HCT116 (cell line): ENCODE measurements around the gene OR4C11. TPM values are rescaled to one million over a fixed set of nuclear protein-coding genes. Genes with fewer than 3 reads are reported as not detected.

ENCODE experiments used
- ATAC-seq: fragments of 200-7000 bp; cut with Tn5 transposase; 2 replicates; pipeline ENCODE4 v1.9.1; 2020; ENCODE audit warnings: mild to moderate bottlenecking, moderate library complexity
- BruUV-seq: library from RNA; stranded (reverse); fragments of 400-500 nt; replicated peaks from 2 replicates; lab custom pipeline; 2021; lab: Mats Ljungman, UMichigan
- CTCF ChIA-PET: fragments of 300-600 bp; sonication (Branson Sonifier 250); formaldehyde crosslinking; loops from one replicate; lab custom pipeline; 2021; ENCODE audit warnings: antibody characterized with exemption; lab: Charles Lee
- POLR2A ChIA-PET: fragments of 300-600, 350-600 bp; sonication (Branson Sonifier 250); formaldehyde crosslinking; loops from one replicate; lab custom pipeline; 2021; ENCODE audit warnings: antibody characterized with exemption; lab: Charles Lee
- RAD21 ChIA-PET, 2 experiments: fragments of 300-600 bp; sonication (Branson Sonifier 250); formaldehyde crosslinking; loops; one replicate each; lab custom pipeline; 2023; ENCODE audit warnings: low total read pairs in 2 of 2; ENCODE audit not compliant: uncharacterized antibody in 2 of 2, unreplicated experiment in 2 of 2, low non-redundant PET in 1 of 2; lab: Charles Lee
- DNase-seq: peaks from one replicate; pipeline ENCODE4 v3.0.0-alpha.2; 2010; ENCODE audit warnings: low read depth, low spot score
- H2AFZ ChIP-seq: fragments of 200-600 bp; shearing (Covaris generic), sonication (generic); 2 replicates; pipeline ENCODE4 v1.6.1; 2017; ENCODE audit warnings: low read depth, mixed run types, mixed read lengths, antibody characterized with exemption, low read length; ENCODE audit not compliant: poor library complexity, severe bottlenecking
- H3K27ac ChIP-seq: 2 replicates; pipeline ENCODE4 v1.5.1; 2012; ENCODE audit warnings: low read depth, low read length
- H3K27me3 ChIP-seq: fragments of 200-600 bp; sonication (generic); 2 replicates; pipeline ENCODE4 v1.6.1; 2016; ENCODE audit warnings: mixed run types, low read length, mixed read lengths; ENCODE audit not compliant: insufficient read depth
- H3K36me3 ChIP-seq, 2 experiments: fragments of 200-500 bp in 1 of 2; fragments of 200-600 bp in 1 of 2; sonication (Bioruptor generic) in 1 of 2; sonication (generic) in 1 of 2; 2 replicates each; pipeline versions ENCODE4 v1.5.1 to v1.6.1; 2014 to 2016; ENCODE audit warnings: low read length in 2 of 2, inconsistent platforms in 1 of 2, mixed read lengths in 1 of 2, mixed run types in 1 of 2; ENCODE audit not compliant: insufficient read depth in 2 of 2, control insufficient read depth in 1 of 2
- H3K4me1 ChIP-seq, 2 experiments: fragments of 200-600 bp in 1 of 2; sonication (generic) in 1 of 2; 2 replicates each; pipeline versions ENCODE4 v1.5.1 to v1.6.1; 2012 to 2017; ENCODE audit warnings: low read length in 2 of 2, inconsistent platforms in 1 of 2, mild to moderate bottlenecking in 1 of 2, mixed read lengths in 1 of 2, mixed run types in 1 of 2, moderate library complexity in 1 of 2; ENCODE audit not compliant: insufficient read depth in 2 of 2, control insufficient read depth in 1 of 2
- H3K4me2 ChIP-seq: fragments of 200-600 bp; sonication (generic); 2 replicates; pipeline ENCODE4 v1.6.1; 2017; ENCODE audit warnings: mixed run types, low read length, mixed read lengths
- H3K4me3 ChIP-seq, 2 experiments: fragments of 200-600 bp in 1 of 2; sonication (generic) in 1 of 2; replicated peaks in 1 of 2; 2 replicates each; pipeline ENCODE4 v1.5.1; 2011 to 2016; ENCODE audit warnings: low read length in 2 of 2, control low read depth in 1 of 2, low read depth in 1 of 2, mild to moderate bottlenecking in 1 of 2, mixed read lengths in 1 of 2, mixed run types in 1 of 2
- H3K79me2 ChIP-seq: fragments of 200-600 bp; sonication (generic); 2 replicates; pipeline ENCODE4 v1.6.1; 2017; ENCODE audit warnings: mild to moderate bottlenecking, mixed run types, low read length, moderate library complexity, mixed read lengths; ENCODE audit not compliant: insufficient read depth
- H3K9ac ChIP-seq: fragments of 200-600 bp; sonication (generic); 2 replicates; pipeline ENCODE4 v1.6.1; 2016; ENCODE audit warnings: low read length, mixed read lengths
- H3K9me2 ChIP-seq: fragments of 200-600 bp; sonication (generic), shearing (Covaris generic); 2 replicates; pipeline ENCODE4 v1.6.1; 2017; ENCODE audit warnings: mixed run types, mild to moderate bottlenecking, moderate library complexity; ENCODE audit not compliant: insufficient read depth
- H3K9me3 ChIP-seq, 2 experiments: fragments of 200-500 bp in 1 of 2; fragments of 200-600 bp in 1 of 2; sonication (Bioruptor generic) in 1 of 2; sonication (generic) in 1 of 2; 2 replicates each; pipeline ENCODE4 v1.6.1; 2014 to 2017; ENCODE audit warnings: low read length in 2 of 2, mixed read lengths in 2 of 2, inconsistent platforms in 1 of 2, low read depth in 1 of 2, mild to moderate bottlenecking in 1 of 2, mixed run types in 1 of 2, moderate library complexity in 1 of 2; ENCODE audit not compliant: control insufficient read depth in 1 of 2, insufficient read depth in 1 of 2
- H4K20me1 ChIP-seq: fragments of 200-600 bp; sonication (generic), shearing (Covaris generic); 2 replicates; pipeline ENCODE4 v1.6.1; 2017; ENCODE audit warnings: mixed run types, mild to moderate bottlenecking, moderate library complexity; ENCODE audit not compliant: insufficient read depth
- CBX3 ChIP-seq: IDR thresholded peaks from 2 replicates; pipeline ENCODE4 v1.6.1; 2012; ENCODE audit warnings: low read depth
- CEBPB ChIP-seq: IDR thresholded peaks from 2 replicates; pipeline ENCODE4 v1.6.1; 2012; ENCODE audit warnings: low read depth
- EGR1 ChIP-seq: IDR thresholded peaks from 2 replicates; pipeline ENCODE4 v1.6.1; 2012; ENCODE audit warnings: low read depth
- EZH2phosphoT487 ChIP-seq: fragments of 200-600 bp; IDR thresholded peaks from 2 replicates; pipeline ENCODE4 v1.6.1; 2018; ENCODE audit warnings: antibody characterized with exemption, borderline replicate concordance
- FOSL1 ChIP-seq: IDR thresholded peaks from 2 replicates; pipeline ENCODE4 v1.6.1; 2012; ENCODE audit warnings: low read depth
- JUND ChIP-seq: IDR thresholded peaks from 2 replicates; pipeline ENCODE4 v1.6.1; 2012
- POLR2A ChIP-seq: IDR thresholded peaks from 2 replicates; pipeline ENCODE4 v1.7.0; 2011; ENCODE audit warnings: borderline replicate concordance; ENCODE audit not compliant: insufficient read depth, insufficient read length; ENCODE audit errors: extremely low read depth
- POLR2AphosphoS5 ChIP-seq: IDR thresholded peaks from 2 replicates; pipeline ENCODE4 v1.6.1; 2011; ENCODE audit warnings: mild to moderate bottlenecking, low read depth, low read length, moderate library complexity
- RAD21 ChIP-seq: IDR thresholded peaks from 2 replicates; pipeline ENCODE4 v1.6.1; 2012; ENCODE audit warnings: low read depth, mild to moderate bottlenecking
- SIN3A ChIP-seq: IDR thresholded peaks from 2 replicates; pipeline ENCODE4 v1.6.1; 2012; ENCODE audit warnings: low read depth
- TCF7L2 ChIP-seq: IDR thresholded peaks from 2 replicates; pipeline ENCODE4 v1.7.0; 2011; ENCODE audit warnings: borderline replicate concordance, inconsistent platforms; ENCODE audit not compliant: insufficient read depth, insufficient read length; ENCODE audit errors: extremely low read depth
- YY1 ChIP-seq: IDR thresholded peaks from 2 replicates; pipeline ENCODE4 v1.6.1; 2011; ENCODE audit warnings: low read length, low read depth, moderate library complexity, mild to moderate bottlenecking; ENCODE audit not compliant: insufficient replicate concordance; ENCODE audit errors: extremely low read depth
- ZNF274 ChIP-seq: fragments of 200-500 bp; sonication (Bioruptor generic); IDR thresholded peaks from 2 replicates; pipeline ENCODE4 v1.6.1; 2014; ENCODE audit warnings: mild to moderate bottlenecking, low read depth, low read length, inconsistent platforms
- intact Hi-C: fragments of 100-400 bp; cut with micrococcal nuclease; formaldehyde crosslinking; loops from 2 replicates; pipeline ENCODE4 v1.10.0; 2022
- total RNA-seq: library from RNA; stranded (reverse); gene quantifications from one replicate; pipeline ENCODE4 v1.2.1, GENCODE V29; 2021; ENCODE audit not compliant: unreplicated experiment
- TF ChIP-seq, protein P1 (sequence below), 3 experiments: fragments of 200-600 bp in 1 of 3; sonication (generic) in 1 of 3; IDR thresholded peaks in 2 of 3; conservative IDR thresholded peaks in 1 of 3; 2 replicates each; pipeline ENCODE4 v1.5.1; 2012 to 2017; ENCODE audit warnings: low read depth in 2 of 3, low read length in 2 of 3, antibody characterized with exemption in 1 of 3, borderline replicate concordance in 1 of 3, control low read depth in 1 of 3, mild to moderate bottlenecking in 1 of 3, mixed read lengths in 1 of 3, mixed run types in 1 of 3, moderate library complexity in 1 of 3; ENCODE audit not compliant: insufficient read depth in 1 of 3
- TF ChIP-seq, protein P2 (sequence below): IDR thresholded peaks from 2 replicates; pipeline ENCODE4 v1.6.1; 2012
- TF ChIP-seq, protein P3 (sequence below): IDR thresholded peaks from 2 replicates; pipeline ENCODE4 v1.6.1; 2011; ENCODE audit warnings: mild to moderate bottlenecking, low read length, moderate library complexity; ENCODE audit not compliant: insufficient replicate concordance; ENCODE audit errors: extremely low read depth
- TF ChIP-seq, protein P4 (sequence below): IDR thresholded peaks from 2 replicates; pipeline ENCODE4 v1.6.1; 2012

The OR4C11 gene
- total RNA-seq, 1 experiment from 2014 or later: not detected

DNA sequence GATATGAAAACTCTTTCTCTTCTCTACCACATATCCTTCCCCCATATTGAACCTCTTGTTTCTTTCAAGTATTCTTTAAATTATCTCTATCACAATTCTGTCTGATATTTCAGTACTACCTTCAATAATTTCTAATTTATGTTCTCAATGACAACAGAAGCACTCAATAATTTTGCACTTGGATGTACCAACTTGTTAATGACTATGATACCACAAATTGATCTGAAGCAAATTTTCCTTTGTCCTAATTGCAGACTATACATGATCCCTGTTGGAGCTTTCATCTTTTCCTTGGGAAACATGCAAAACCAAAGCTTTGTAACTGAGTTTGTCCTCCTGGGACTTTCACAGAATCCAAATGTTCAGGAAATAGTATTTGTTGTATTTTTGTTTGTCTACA, 53.3 kb downstream of the OR4C11 start, which contains the start of gene OR4C15:
OR4C15 (plus strand) TSS at position 301 of the 400 bp plus-strand sequence; CDS start at position 301, 0 bp downstream.
- Histone ChIP-seq H3K9ac (no peak within 1 kb of the TSS), H3K4me3 (no peak within 1 kb of the TSS), H3K9me3 (peaks cover 0 to 17% of the 10 kb centered on the region in 2 experiments; a peak in 2 of 4 replicates)
- RAD21 ChIA-PET: no interaction called here
- ATAC-seq: no peak
- TF ChIP-seq EGR1 (no peak), YY1 (no peak), CBX3 (no peak), FOSL1 (no peak), RAD21 (no peak), ZNF274 (no peak), SIN3A (no peak), CEBPB (no peak), EZH2phosphoT487 (no peak), POLR2AphosphoS5 (no peak), JUND (no peak), TCF7L2 (no peak), POLR2A (no peak)
- TF ChIP-seq, protein P1, sequence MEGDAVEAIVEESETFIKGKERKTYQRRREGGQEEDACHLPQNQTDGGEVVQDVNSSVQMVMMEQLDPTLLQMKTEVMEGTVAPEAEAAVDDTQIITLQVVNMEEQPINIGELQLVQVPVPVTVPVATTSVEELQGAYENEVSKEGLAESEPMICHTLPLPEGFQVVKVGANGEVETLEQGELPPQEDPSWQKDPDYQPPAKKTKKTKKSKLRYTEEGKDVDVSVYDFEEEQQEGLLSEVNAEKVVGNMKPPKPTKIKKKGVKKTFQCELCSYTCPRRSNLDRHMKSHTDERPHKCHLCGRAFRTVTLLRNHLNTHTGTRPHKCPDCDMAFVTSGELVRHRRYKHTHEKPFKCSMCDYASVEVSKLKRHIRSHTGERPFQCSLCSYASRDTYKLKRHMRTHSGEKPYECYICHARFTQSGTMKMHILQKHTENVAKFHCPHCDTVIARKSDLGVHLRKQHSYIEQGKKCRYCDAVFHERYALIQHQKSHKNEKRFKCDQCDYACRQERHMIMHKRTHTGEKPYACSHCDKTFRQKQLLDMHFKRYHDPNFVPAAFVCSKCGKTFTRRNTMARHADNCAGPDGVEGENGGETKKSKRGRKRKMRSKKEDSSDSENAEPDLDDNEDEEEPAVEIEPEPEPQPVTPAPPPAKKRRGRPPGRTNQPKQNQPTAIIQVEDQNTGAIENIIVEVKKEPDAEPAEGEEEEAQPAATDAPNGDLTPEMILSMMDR (IDR thresholded peaks at IDR 0.05 in 2 of 3, conservative IDR thresholded peaks at IDR 0.05 in 1 of 3; ENCODE audit: borderline replicate concordance in 1 of 3, insufficient read depth in 1 of 3, low read depth in 2 of 3, low read length in 2 of 3): no peak
- TF ChIP-seq, protein P2, sequence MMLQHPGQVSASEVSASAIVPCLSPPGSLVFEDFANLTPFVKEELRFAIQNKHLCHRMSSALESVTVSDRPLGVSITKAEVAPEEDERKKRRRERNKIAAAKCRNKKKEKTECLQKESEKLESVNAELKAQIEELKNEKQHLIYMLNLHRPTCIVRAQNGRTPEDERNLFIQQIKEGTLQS: no peak
- TF ChIP-seq, protein P3, sequence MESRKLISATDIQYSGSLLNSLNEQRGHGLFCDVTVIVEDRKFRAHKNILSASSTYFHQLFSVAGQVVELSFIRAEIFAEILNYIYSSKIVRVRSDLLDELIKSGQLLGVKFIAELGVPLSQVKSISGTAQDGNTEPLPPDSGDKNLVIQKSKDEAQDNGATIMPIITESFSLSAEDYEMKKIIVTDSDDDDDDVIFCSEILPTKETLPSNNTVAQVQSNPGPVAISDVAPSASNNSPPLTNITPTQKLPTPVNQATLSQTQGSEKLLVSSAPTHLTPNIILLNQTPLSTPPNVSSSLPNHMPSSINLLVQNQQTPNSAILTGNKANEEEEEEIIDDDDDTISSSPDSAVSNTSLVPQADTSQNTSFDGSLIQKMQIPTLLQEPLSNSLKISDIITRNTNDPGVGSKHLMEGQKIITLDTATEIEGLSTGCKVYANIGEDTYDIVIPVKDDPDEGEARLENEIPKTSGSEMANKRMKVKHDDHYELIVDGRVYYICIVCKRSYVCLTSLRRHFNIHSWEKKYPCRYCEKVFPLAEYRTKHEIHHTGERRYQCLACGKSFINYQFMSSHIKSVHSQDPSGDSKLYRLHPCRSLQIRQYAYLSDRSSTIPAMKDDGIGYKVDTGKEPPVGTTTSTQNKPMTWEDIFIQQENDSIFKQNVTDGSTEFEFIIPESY: no peak
- TF ChIP-seq, protein P4, sequence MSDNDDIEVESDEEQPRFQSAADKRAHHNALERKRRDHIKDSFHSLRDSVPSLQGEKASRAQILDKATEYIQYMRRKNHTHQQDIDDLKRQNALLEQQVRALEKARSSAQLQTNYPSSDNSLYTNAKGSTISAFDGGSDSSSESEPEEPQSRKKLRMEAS: no peak
- TF ChIP-seq, all 23 proteins: peak for 0
- no peak for DNase-seq
- Histone ChIP-seq H3K27me3 (no peaks in the 10 kb centered on the region), H3K9me2 (no peaks in the 10 kb centered on the region), H3K4me2 (no peak within 1 kb of the TSS), H3K27ac (no peak within 1 kb of the TSS), H2AFZ (no peak within 1 kb of the TSS), H3K79me2 (no peaks in the 10 kb centered on the region), H3K36me3 (no peaks in the 10 kb centered on the region), H3K4me1 (no peaks in the 10 kb centered on the region), H4K20me1 (no peaks in the 10 kb centered on the region)
- ChIA-PET CTCF (no interaction called here), POLR2A (no interaction called here)
- BruUV-seq: no TSS peak
- intact Hi-C loops: no loop called here
